B cell (primary cell): ENCODE results near the gene DUSP18. TPM values are rescaled to one million over a fixed set of nuclear protein-coding genes. Genes with fewer than 3 reads are reported as not detected.

Source experiments
- ATAC-seq: fragments of 200-7000 bp; cut with Tn5 transposase; one replicate; pipeline ENCODE4 v1.10.0; 2021; ENCODE audit warnings: low read depth, mild to moderate bottlenecking, moderate number of reproducible peaks, moderate library complexity
- CTCF ChIA-PET: fragments of 350-600 bp; sonication (Branson Sonifier 250); formaldehyde crosslinking; loops from one replicate; lab custom pipeline; 2021; ENCODE audit warnings: antibody characterized with exemption, inconsistent platforms; lab: Charles Lee
- POLR2A ChIA-PET: fragments of 350-600 bp; sonication (Branson Sonifier 250); formaldehyde crosslinking; loops from one replicate; lab custom pipeline; 2021; ENCODE audit warnings: antibody characterized with exemption; lab: Charles Lee
- DNase-seq: peaks from one replicate; pipeline ENCODE4 v3.0.0; 2013
- H2AFZ ChIP-seq: 2 replicates; pipeline ENCODE4 v1.6.1; 2012; ENCODE audit warnings: mild to moderate bottlenecking, low read depth, low read length; ENCODE audit not compliant: insufficient read depth, poor library complexity, severe bottlenecking
- H3K27ac ChIP-seq, 2 donors: 1 replicate in 1 of 2; 2 replicates in 1 of 2; pipeline ENCODE4 v1.5.1; 2012 to 2013; ENCODE audit warnings: low read length in 2 of 2, mild to moderate bottlenecking in 2 of 2, moderate library complexity in 1 of 2
- H3K27me3 ChIP-seq, 4 experiments: fragments of 200-600 bp in 1 of 4; sonication (generic) in 1 of 4; replicated peaks in 1 of 4; 1 replicate in 2 of 4; 2 replicates in 2 of 4; pipeline versions ENCODE4 v1.6.1 to v1.7.0; 2013 to 2016; ENCODE audit warnings: low read length in 3 of 4, mild to moderate bottlenecking in 2 of 4, mixed read lengths in 1 of 4, moderate library complexity in 1 of 4; ENCODE audit not compliant: insufficient read depth in 4 of 4, control insufficient read depth in 3 of 4; ENCODE audit errors: control extremely low read depth in 1 of 4
- H3K36me3 ChIP-seq, 2 experiments: replicated peaks in 1 of 2; 1 replicate in 1 of 2; 2 replicates in 1 of 2; pipeline versions ENCODE4 v1.6.1 to v1.7.1; 2013; ENCODE audit warnings: low read length in 1 of 2; ENCODE audit not compliant: insufficient read depth in 2 of 2, control insufficient read depth in 1 of 2; ENCODE audit errors: control extremely low read depth in 1 of 2, extremely low read depth in 1 of 2
- H3K4me1 ChIP-seq, 2 donors: fragments of 200-600 bp in 1 of 2; sonication (generic) in 1 of 2; 1 replicate in 1 of 2; 2 replicates in 1 of 2; pipeline versions ENCODE4 v1.5.1 to v1.6.1; 2013 to 2017; ENCODE audit warnings: low read length in 2 of 2; ENCODE audit not compliant: control insufficient read depth in 2 of 2, insufficient read depth in 2 of 2
- H3K4me2 ChIP-seq: replicated peaks from 2 replicates; pipeline ENCODE3; 2012; ENCODE audit warnings: mild to moderate bottlenecking, low read depth, low read length; ENCODE audit not compliant: poor library complexity, severe bottlenecking
- H3K4me3 ChIP-seq, 5 experiments: fragments of 200-600 bp in 1 of 5; sonication (generic) in 1 of 5; 1 replicate in 3 of 5; 2 replicates in 2 of 5; pipeline versions ENCODE4 v1.5.1 to v1.7.0; 2011 to 2016; ENCODE audit warnings: low read length in 4 of 5, mild to moderate bottlenecking in 4 of 5, low read depth in 2 of 5, control low read depth in 1 of 5, moderate library complexity in 1 of 5; ENCODE audit not compliant: insufficient read depth in 1 of 5; ENCODE audit errors: control extremely low read depth in 1 of 5, extremely low read depth in 1 of 5
- H3K79me2 ChIP-seq: fragments of 200-600 bp; sonication (generic); one replicate; pipeline ENCODE4 v1.6.0; 2016; ENCODE audit warnings: low read length; ENCODE audit not compliant: control insufficient read depth, insufficient read depth
- H3K9ac ChIP-seq: fragments of 200-600 bp; sonication (generic); 2 replicates; pipeline ENCODE4 v1.6.1; 2017; ENCODE audit warnings: mild to moderate bottlenecking, low read length, moderate library complexity
- H3K9me3 ChIP-seq, 3 donors: one replicate each; pipeline versions ENCODE4 v1.6.1 to v1.7.1; 2013; ENCODE audit warnings: low read length in 2 of 3; ENCODE audit not compliant: control insufficient read depth in 2 of 3, insufficient read depth in 1 of 3; ENCODE audit errors: control extremely low read depth in 1 of 3
- H4K20me1 ChIP-seq: 2 replicates; pipeline ENCODE4 v1.6.0; 2012; ENCODE audit warnings: mild to moderate bottlenecking, low read length; ENCODE audit not compliant: insufficient read depth, control insufficient read depth, poor library complexity, severe bottlenecking
- H3K27ac Mint-ChIP-seq: one replicate; pipeline ENCODE4 v1.8.0; 2021; ENCODE audit warnings: mixed read lengths
- H3K27me3 Mint-ChIP-seq: one replicate; pipeline ENCODE4 v1.8.0; 2021; ENCODE audit warnings: mixed read lengths
- H3K4me1 Mint-ChIP-seq: one replicate; pipeline ENCODE4 v1.8.0; 2021; ENCODE audit warnings: mixed read lengths
- H3K4me3 Mint-ChIP-seq: one replicate; pipeline ENCODE4 v1.8.0; 2021; ENCODE audit warnings: mixed read lengths
- H3K9me3 Mint-ChIP-seq: one replicate; pipeline ENCODE4 v1.8.0; 2022; ENCODE audit warnings: mixed read lengths; ENCODE audit not compliant: insufficient read depth
- CTCF ChIP-seq: fragments of 200-600 bp; IDR thresholded peaks from one replicate; pipeline ENCODE4 v1.8.0; 2022; ENCODE audit warnings: antibody characterized with exemption, mild to moderate bottlenecking
- EZH2 ChIP-seq: IDR thresholded peaks from 2 replicates; pipeline ENCODE4 v1.6.1; 2012; ENCODE audit warnings: borderline replicate concordance, low read depth, mild to moderate bottlenecking, moderate library complexity, low read length; ENCODE audit not compliant: insufficient read depth, poor library complexity, severe bottlenecking
- WGBS: methylation state at CpG from one replicate; pipeline ENCODE4 v1.1.5; 2013; ENCODE audit warnings: missing lambda C conversion rate; ENCODE audit not compliant: insufficient coverage; 5-methylcytosine and 5-hydroxymethylcytosine counted together
- intact Hi-C: fragments of 100-400 bp; cut with micrococcal nuclease; formaldehyde crosslinking; loops from one replicate; pipeline ENCODE4 v1.10.0; 2022
- polyA plus RNA-seq: library from polyadenylated mRNA; depleted of rRNA; stranded (reverse); fragments of >200 nt; gene quantifications from 2 replicates; pipeline ENCODE4 v1.2.3, GENCODE V29; 2012
- total RNA-seq, 2 donors: library from RNA; stranded (reverse); fragments of 120-200 nt in 1 of 2; gene quantifications; 1 replicate in 1 of 2; 2 replicates in 1 of 2; pipeline versions ENCODE4 v1.2.3 to v1.2.4, GENCODE V29; 2013 to 2022

The DUSP18 gene
- total and polyA plus RNA-seq, 2 donors (not counting 1 experiment from before 2014, with no cell fraction given): 20.6 to 21.2 TPM

- no peak overlapping the region for H2AFZ ChIP-seq
- DNase-seq (no peak), ATAC-seq (no peak)
- TF ChIP-seq CTCF (no peak), EZH2 (no peak)
- Mint-ChIP-seq H3K4me1 (peaks cover 10% of the 10 kb centered on the region), H3K4me3 (no peak overlapping the region), H3K9me3 (no peaks in the 10 kb centered on the region), H3K27ac (no peak overlapping the region), H3K27me3 (peaks cover 25% of the 10 kb centered on the region)
- peaks cover 0 to 19% of the 10 kb centered on the region in 2 donors for H3K4me1 ChIP-seq
- no peaks in the 10 kb centered on the region for H3K36me3 ChIP-seq
- H3K79me2 ChIP-seq: no peaks in the 10 kb centered on the region
- no peak overlapping the region for H3K9ac ChIP-seq
- no peaks in the 10 kb centered on the region for H3K9me3 ChIP-seq
- CTCF ChIA-PET: no interaction called here
- intact Hi-C loops: no loop called here
- no peaks in the 10 kb centered on the region for H4K20me1 ChIP-seq
- no peak overlapping the region for H3K27ac ChIP-seq
- no peaks in the 10 kb centered on the region for H3K27me3 ChIP-seq
- no peak overlapping the region for H3K4me2 ChIP-seq
- whole genome bisulfite sequencing: over 99% methylated on average over 5 of the region's 8 CpGs
- H3K4me3 ChIP-seq: no peak overlapping the region
- POLR2A ChIA-PET: no interaction called here
Measured at GRCh38 chr22:30612789-30613188, 54.9 kb downstream of the DUSP18 start.

Other genes with a start within 250 kb of the DUSP18 start
- 11.3 and 11.8 TPM in 2 replicates for gene MTFP1, start 242.1 kb downstream of the DUSP18 start, total RNA-seq
- 8.7 and 18.4 TPM in 2 replicates for gene MTFP1, start 242.1 kb downstream of the DUSP18 start, polyA plus RNA-seq
- gene SEC14L3, start 195.9 kb downstream of the DUSP18 start, total RNA-seq: not detected in 2 replicates
- gene SEC14L3, start 195.9 kb downstream of the DUSP18 start, polyA plus RNA-seq: not detected in 2 replicates
- not detected in 2 replicates for gene SEC14L4, start 162.2 kb downstream of the DUSP18 start, total RNA-seq
- gene SEC14L4, start 162.2 kb downstream of the DUSP18 start, polyA plus RNA-seq: not detected in 2 replicates
- not detected in 2 replicates for gene SEC14L6, start 121.1 kb downstream of the DUSP18 start, total RNA-seq
- gene SEC14L6, start 121.1 kb downstream of the DUSP18 start, polyA plus RNA-seq: not detected in 2 replicates
- gene GAL3ST1, start 93.2 kb downstream of the DUSP18 start, total RNA-seq: 0.46 TPM in 1 of 2 replicates, not detected in the other
- 0.50 and 0.70 TPM in 2 replicates for gene GAL3ST1, start 93.2 kb downstream of the DUSP18 start, polyA plus RNA-seq
- gene PES1, start 76.0 kb downstream of the DUSP18 start, total RNA-seq: 72.7 and 75.2 TPM in 2 replicates
- gene PES1, start 76.0 kb downstream of the DUSP18 start, polyA plus RNA-seq: 35.6 and 38.1 TPM in 2 replicates
- gene TCN2, start 60.7 kb downstream of the DUSP18 start, total RNA-seq: 0.19 and 0.37 TPM in 2 replicates
- gene TCN2, start 60.7 kb downstream of the DUSP18 start, polyA plus RNA-seq: 0.12 and 0.40 TPM in 2 replicates
- gene SLC35E4, start 32.1 kb downstream of the DUSP18 start, total RNA-seq: 2.9 and 3.4 TPM in 2 replicates
- 0.39 and 0.43 TPM in 2 replicates for gene SLC35E4, start 32.1 kb downstream of the DUSP18 start, polyA plus RNA-seq
- 1.0 and 1.6 TPM in 2 replicates for gene OSBP2, start 27.0 kb upstream of the DUSP18 start, total RNA-seq
- gene OSBP2, start 27.0 kb upstream of the DUSP18 start, polyA plus RNA-seq: 0.10 and 0.66 TPM in 2 replicates